Dendritic cell treated with granulocyte-macrophage colony-stimulating factor and Interleukin-4, amounts not matched to agents 40 ng/mL and 50 ng/mL, for 4 days (primary cell): Measurements from ENCODE around the gene USP38.
A peak's percentile ranks its signal among the peaks of the same experiment; 100 is the strongest.

Source experiments
- H3K27ac Mint-ChIP-seq: one replicate; pipeline ENCODE4 v1.8.0; 2022; ENCODE audit warnings: mild to moderate bottlenecking, mixed read lengths
- H3K27me3 Mint-ChIP-seq: one replicate; pipeline ENCODE4 v1.8.0; 2022; ENCODE audit warnings: mild to moderate bottlenecking, mixed read lengths
- H3K36me3 Mint-ChIP-seq: one replicate; pipeline ENCODE4 v1.8.0; 2022; ENCODE audit warnings: low read depth, mixed read lengths
- H3K4me1 Mint-ChIP-seq: one replicate; pipeline ENCODE4 v1.8.0; 2022; ENCODE audit warnings: low read depth, mixed read lengths
- H3K4me3 Mint-ChIP-seq: one replicate; pipeline ENCODE4 v1.8.0; 2022; ENCODE audit warnings: mild to moderate bottlenecking, moderate library complexity, mixed read lengths
- H3K9me3 Mint-ChIP-seq: one replicate; pipeline ENCODE4 v1.8.0; 2022; ENCODE audit warnings: mixed read lengths
- intact Hi-C: fragments of 100-400 bp; cut with micrococcal nuclease; formaldehyde crosslinking; loops from one replicate; pipeline ENCODE4 v1.15.0; 2022

The USP38 gene

DNA sequence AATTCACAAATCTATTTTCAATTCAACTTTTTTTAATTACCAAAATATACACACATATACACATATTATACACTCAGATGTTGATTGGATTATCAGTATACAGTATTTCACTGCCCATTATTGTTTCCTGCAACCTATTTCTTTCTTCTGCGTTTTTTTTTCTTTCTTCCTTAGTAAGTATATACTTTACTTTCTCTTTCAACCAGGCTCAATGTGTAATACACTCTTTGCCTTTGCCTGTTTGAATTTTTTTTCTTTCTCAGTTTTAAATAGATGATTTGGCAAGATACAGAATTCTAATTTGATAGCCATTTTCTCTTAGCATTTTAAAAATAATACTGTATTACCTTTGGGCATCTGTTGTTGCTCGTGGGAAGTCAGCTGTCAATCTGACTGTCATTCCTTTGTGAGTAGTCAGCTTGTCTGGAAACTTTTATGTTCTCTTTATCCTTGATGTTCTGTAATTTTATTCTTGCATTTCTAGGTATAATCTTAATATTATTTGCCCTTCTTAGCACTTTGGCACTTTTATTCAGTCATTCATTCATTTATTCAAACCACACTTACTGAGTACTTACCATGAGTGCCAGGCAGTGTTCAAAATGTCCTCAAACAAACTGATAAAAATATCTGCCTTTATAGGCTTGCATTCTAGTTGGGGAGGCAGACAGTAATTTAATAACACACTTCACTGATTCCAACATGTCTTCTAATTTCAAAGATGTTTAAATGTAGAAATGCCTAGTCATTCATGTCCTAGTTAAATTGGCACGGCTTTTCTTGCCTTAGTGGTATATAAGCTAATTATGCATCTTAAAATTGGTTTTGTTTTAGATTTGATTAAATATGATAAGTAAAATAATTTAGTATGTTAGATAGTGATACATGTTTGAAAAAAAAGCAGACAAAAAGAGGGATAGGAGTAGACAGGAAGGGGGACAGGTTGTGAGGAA lies 3.7 kb downstream of the USP38 start:
- Mint-ChIP-seq H3K27ac (no peak overlapping the region), H3K9me3 (no peaks in the 10 kb centered on the region), H3K4me3 (peak overlapping the region; percentile 48), H3K4me1 (peaks cover 55% of the 10 kb centered on the region), H3K27me3 (no peaks in the 10 kb centered on the region), H3K36me3 (peaks cover 73% of the 10 kb centered on the region)
- intact Hi-C loops, result loop anchor here (10.0 kb wide), 3 partner anchors 224 to 1964 kb away; partner anchors contain the start of gene ZNF330

DNA sequence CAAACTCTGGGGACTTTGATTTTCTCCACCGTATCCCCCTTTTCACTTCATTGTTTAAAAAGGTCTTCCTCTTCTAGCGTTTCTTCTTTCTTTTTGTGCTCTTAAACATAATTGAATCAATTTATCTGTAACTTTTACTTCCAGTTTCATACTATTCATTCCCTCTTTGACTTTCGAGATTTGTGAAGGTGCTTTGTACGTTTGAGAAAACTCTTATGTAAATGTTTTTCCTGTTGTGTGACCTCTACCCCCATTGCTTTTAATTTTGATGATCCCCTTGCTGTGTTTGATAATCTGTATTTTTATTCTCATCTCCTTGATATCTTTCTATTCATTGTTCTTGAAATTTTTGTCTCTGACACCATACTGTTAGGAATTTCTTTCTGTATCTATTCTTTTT lies 4.8 kb downstream of the USP38 start:
- Mint-ChIP-seq H3K27ac (peak overlapping the region; percentile 23), H3K4me3 (peak overlapping the region; percentile 17), H3K36me3 (peaks cover 80% of the 10 kb centered on the region), H3K9me3 (no peaks in the 10 kb centered on the region), H3K4me1 (peaks cover 50% of the 10 kb centered on the region), H3K27me3 (no peaks in the 10 kb centered on the region)
- intact Hi-C loops, result loop anchor here (10.0 kb wide), 3 partner anchors 225 to 1965 kb away; partner anchors contain the start of gene ZNF330

DNA sequence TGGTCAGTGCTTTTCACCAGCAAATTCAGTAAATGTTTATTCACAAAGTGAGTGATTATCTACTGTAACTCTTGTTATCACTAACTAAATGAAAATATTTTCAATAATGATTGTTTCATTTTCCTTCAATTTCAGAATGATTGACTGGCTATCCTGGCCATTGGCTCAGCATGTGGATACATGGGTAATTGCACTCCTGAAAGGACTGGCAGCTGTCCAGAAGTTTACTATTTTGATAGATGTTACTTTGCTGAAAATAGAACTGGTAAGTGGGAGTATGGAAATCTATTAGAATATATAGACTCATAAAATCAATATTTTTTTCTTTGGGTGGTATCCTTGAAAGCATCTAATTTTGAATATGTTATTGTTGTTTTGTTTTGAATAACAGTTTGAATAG lies 10.9 kb downstream of the USP38 start:
- intact Hi-C loops, result no loop called here
- H3K27ac Mint-ChIP-seq, result no peak overlapping the region
- H3K27me3 Mint-ChIP-seq, result no peaks in the 10 kb centered on the region
- H3K4me3 Mint-ChIP-seq, result no peak overlapping the region
- no peaks in the 10 kb centered on the region for H3K9me3 Mint-ChIP-seq
- peaks cover 88% of the 10 kb centered on the region for H3K36me3 Mint-ChIP-seq
- H3K4me1 Mint-ChIP-seq, result peaks cover 8% of the 10 kb centered on the region

DNA sequence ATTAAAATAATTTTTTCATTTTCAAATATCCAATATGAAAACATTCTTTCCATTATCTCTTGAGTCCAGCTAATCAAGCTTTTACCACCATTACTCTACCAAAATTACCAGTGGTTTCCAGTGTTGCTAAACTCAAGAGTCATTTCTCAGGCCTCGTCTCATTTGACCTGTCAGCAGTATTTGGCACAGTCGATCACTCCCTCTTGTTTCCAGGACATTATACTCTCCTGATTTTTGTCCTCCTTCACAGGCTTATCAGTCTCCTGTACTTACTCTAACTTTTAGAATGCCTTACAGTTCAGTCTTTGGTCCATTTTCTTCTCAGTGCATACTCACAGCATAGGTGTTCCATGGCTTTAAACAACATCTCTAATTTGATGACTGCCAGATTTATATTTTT lies 11.6 kb downstream of the USP38 start:
- intact Hi-C loops, result no loop called here
- H3K4me3 Mint-ChIP-seq, result no peak overlapping the region
- peaks cover 88% of the 10 kb centered on the region for H3K36me3 Mint-ChIP-seq
- H3K4me1 Mint-ChIP-seq, result peaks cover 5% of the 10 kb centered on the region
- H3K27ac Mint-ChIP-seq, result no peak overlapping the region
- H3K27me3 Mint-ChIP-seq, result no peaks in the 10 kb centered on the region
- no peaks in the 10 kb centered on the region for H3K9me3 Mint-ChIP-seq

DNA sequence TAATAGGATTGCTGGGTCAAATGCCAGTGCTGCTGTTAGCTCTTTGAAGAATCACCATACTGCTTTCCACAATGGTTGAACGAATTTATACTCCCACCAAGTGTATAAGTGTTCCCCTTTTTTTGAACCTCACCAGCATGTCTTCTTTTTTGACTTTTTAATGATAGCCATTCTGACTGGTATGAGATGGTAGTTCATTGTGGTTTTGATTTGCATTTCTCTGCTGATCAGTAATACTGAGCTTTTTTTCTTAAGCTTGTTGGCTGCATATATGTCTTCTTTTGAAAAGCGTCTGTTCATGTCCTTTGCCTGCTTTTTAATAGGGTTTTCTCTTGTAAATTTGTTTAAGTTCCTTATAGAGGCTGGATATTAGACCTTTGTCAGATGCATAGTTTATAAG lies 14.8 kb downstream of the USP38 start:
- no peak overlapping the region for H3K4me3 Mint-ChIP-seq
- H3K9me3 Mint-ChIP-seq, result no peaks in the 10 kb centered on the region
- H3K27ac Mint-ChIP-seq, result no peak overlapping the region
- H3K27me3 Mint-ChIP-seq, result no peaks in the 10 kb centered on the region
- intact Hi-C loops, result no loop called here
- no peaks in the 10 kb centered on the region for H3K4me1 Mint-ChIP-seq
- peaks cover 75% of the 10 kb centered on the region for H3K36me3 Mint-ChIP-seq

DNA sequence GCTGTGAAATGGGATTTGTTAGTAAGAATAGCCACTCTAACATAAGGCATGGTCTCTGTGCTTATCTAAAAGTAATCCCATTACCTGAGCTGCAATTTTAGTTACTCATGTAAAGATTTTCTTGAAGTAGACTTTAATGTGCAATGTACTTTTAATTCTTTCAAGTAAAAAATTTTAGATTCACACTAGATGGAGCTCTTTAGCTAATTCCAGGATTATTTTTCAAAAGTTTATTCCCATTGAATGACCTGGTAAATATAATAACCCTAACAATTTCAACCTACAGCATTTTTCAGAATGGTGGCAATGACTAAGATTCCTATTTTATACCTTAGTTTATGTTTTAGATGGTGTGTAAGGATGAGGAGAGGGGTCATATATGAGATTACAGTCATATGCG lies 18.1 kb downstream of the USP38 start:
- H3K9me3 Mint-ChIP-seq, result no peaks in the 10 kb centered on the region
- H3K4me1 Mint-ChIP-seq, result no peaks in the 10 kb centered on the region
- H3K27ac Mint-ChIP-seq, result no peak overlapping the region
- H3K4me3 Mint-ChIP-seq, result no peak overlapping the region
- H3K27me3 Mint-ChIP-seq, result no peaks in the 10 kb centered on the region
- intact Hi-C loops, result loop anchor here (2.0 kb wide), 1 partner anchor 280 kb away; no protein-coding TSS in a partner anchor
- peaks cover 76% of the 10 kb centered on the region for H3K36me3 Mint-ChIP-seq

DNA sequence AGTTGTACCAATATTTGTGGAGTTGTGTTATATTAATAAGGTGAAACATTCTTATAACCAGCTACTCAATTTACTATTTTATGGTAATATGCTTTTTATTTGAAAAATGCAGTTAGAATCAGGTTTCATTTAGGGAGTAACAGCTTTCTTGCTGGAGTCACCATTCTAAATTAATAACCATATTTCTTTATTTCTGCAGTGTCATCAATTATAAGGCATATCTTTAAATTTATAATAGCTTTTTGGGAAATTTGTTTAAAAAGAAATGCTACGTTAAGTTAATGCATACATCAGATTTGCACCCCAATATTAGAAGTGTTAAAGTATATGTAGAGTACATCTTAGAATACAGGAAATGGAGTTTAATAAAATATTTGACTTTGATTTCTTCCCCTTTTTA lies 18.9 kb downstream of the USP38 start:
- H3K27me3 Mint-ChIP-seq, result no peaks in the 10 kb centered on the region
- H3K4me1 Mint-ChIP-seq, result no peaks in the 10 kb centered on the region
- no peak overlapping the region for H3K27ac Mint-ChIP-seq
- intact Hi-C loops, result loop anchor here (2.0 kb wide), 1 partner anchor 279 kb away; no protein-coding TSS in a partner anchor
- peaks cover 69% of the 10 kb centered on the region for H3K36me3 Mint-ChIP-seq
- no peak overlapping the region for H3K4me3 Mint-ChIP-seq
- no peaks in the 10 kb centered on the region for H3K9me3 Mint-ChIP-seq

DNA sequence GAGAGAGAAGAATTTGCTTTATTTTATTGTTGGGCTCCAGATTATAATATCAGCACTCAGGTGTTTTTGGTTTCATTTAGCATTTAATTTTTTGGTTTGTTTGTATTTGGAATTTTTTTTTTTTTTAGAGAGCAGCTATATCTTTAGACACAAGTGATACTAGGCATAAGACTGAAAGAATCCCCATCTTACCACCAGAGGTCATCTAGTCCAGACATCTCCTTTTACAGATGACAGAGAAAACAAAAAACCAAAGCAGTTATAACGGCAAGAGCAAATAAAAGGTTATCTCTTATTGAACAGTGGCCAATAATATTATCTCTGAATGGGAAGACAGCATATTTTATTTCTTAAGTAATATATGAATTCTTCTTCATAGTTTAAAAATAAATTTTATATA lies 22.8 kb downstream of the USP38 start:
- H3K9me3 Mint-ChIP-seq, result no peaks in the 10 kb centered on the region
- no peak overlapping the region for H3K27ac Mint-ChIP-seq
- H3K4me3 Mint-ChIP-seq, result no peak overlapping the region
- H3K4me1 Mint-ChIP-seq, result no peaks in the 10 kb centered on the region
- H3K36me3 Mint-ChIP-seq, result peaks cover 54% of the 10 kb centered on the region
- intact Hi-C loops, result loop anchor here (5.0 kb wide), 1 partner anchor 130 kb away; the partner anchor contains the start of gene GAB1
- no peaks in the 10 kb centered on the region for H3K27me3 Mint-ChIP-seq

DNA sequence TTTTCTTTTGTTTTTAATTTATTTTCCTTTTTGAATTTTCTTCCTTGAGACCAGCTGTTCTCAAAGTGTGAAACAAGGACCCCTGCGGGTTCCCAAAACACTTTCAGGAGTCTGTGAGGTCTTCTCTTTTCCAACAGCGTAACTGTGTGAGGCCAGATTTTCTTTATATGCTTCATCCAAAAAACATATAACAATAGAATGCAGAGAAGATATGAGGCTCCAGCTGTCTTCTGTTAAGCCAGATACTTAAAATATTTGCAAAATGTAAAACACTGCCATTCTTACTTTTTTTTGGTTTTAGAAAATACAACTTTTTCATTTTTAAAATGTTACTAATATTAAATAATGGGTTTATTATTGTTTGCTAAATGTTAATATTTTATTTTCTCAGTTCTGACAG lies 27.8 kb downstream of the USP38 start:
- Mint-ChIP-seq H3K9me3 (no peaks in the 10 kb centered on the region), H3K27ac (no peak overlapping the region), H3K27me3 (no peaks in the 10 kb centered on the region), H3K4me3 (no peak overlapping the region), H3K4me1 (no peaks in the 10 kb centered on the region), H3K36me3 (peaks cover 48% of the 10 kb centered on the region)
- intact Hi-C loops, result loop anchor here (5.0 kb wide), 1 partner anchor 325 kb away; no protein-coding TSS in a partner anchor

DNA sequence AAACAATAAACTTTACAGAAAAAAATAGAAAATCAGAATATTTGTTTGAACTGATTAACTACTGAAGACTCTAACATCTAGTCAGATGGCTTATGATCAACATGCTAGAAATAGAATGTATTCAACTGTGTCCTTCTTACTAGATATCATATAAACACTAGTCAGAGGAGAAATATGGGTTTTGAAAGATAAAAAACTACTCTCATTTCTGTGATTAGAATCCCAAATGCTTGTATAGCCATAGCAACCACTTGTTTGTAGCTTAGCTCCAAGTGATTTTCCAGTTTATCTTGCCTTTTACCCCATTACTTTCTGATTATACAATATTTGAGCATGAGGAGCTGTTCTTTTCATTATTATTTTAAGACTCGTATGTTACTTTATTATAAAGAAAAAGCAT lies 31.2 kb downstream of the USP38 start:
- Mint-ChIP-seq H3K27me3 (no peaks in the 10 kb centered on the region), H3K4me1 (no peaks in the 10 kb centered on the region), H3K27ac (no peak overlapping the region), H3K4me3 (no peak overlapping the region), H3K36me3 (peaks cover 33% of the 10 kb centered on the region), H3K9me3 (no peaks in the 10 kb centered on the region)
- intact Hi-C loops, result no loop called here

DNA sequence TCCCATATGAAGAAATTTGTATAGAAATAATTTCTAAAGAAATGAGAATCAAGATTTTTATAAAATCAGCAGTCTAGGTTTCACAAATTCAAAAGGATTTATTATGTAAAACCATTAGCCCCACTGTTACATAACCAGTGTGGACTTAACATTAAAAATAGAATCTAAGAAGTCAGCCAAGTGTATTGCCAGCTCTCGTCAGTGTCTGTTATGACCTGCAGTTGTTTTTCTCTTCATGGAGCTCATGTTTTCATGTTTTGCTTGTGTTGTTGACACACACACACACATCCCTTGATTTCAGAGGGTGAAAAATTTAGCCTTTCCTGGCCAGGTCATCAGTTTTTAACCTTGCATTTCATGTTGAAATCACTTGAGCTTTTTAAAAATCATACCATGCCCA lies 39.5 kb downstream of the USP38 start:
- Mint-ChIP-seq H3K27me3 (no peaks in the 10 kb centered on the region), H3K36me3 (peaks cover 33% of the 10 kb centered on the region), H3K27ac (no peak overlapping the region), H3K4me1 (no peaks in the 10 kb centered on the region), H3K4me3 (no peak overlapping the region), H3K9me3 (no peaks in the 10 kb centered on the region)
- intact Hi-C loops, result no loop called here

DNA sequence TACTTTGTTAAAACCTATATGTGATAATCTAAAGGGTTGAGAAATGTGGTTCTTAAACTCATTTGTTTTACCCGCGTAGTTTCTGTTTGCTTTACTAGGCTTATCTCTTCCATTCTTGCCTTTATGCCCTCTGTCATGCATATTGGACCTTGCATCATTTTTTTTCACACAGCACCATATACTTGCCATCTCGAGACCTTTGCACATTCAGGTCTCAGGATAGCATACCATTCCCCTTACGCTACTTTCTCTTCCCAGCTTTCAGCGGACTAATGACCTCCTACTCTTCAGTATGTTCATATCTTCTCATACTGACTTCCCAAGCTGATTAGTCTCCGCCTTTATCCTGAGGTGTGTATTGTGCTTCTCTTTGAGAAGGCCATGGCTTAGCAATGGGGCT lies 40.5 kb downstream of the USP38 start:
- no peak overlapping the region for H3K4me3 Mint-ChIP-seq
- H3K4me1 Mint-ChIP-seq, result no peaks in the 10 kb centered on the region
- H3K27ac Mint-ChIP-seq, result no peak overlapping the region
- peaks cover 33% of the 10 kb centered on the region for H3K36me3 Mint-ChIP-seq
- H3K27me3 Mint-ChIP-seq, result no peaks in the 10 kb centered on the region
- intact Hi-C loops, result no loop called here
- no peaks in the 10 kb centered on the region for H3K9me3 Mint-ChIP-seq

DNA sequence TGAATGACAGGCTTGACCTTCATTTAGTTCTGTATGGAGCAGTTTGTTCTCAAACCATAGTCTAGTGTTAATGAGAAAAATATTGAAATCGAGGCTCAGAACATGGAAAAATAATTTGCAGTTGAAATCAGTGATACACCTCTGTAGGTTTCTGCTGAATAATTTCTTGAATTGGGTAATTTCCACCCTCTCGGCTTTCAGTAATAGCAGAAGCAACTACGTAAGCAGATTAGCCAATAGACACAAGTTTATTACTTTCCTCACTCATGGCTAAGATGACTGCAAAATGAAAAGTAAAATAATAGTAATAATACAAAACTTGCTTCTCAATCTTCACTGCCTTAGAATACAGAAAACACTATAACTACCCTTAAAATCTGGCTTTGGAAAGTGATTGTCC lies 46.0 kb downstream of the USP38 start:
- Mint-ChIP-seq H3K27ac (no peak overlapping the region), H3K4me3 (no peak overlapping the region), H3K27me3 (no peaks in the 10 kb centered on the region), H3K36me3 (peaks cover 11% of the 10 kb centered on the region), H3K4me1 (no peaks in the 10 kb centered on the region), H3K9me3 (no peaks in the 10 kb centered on the region)
- intact Hi-C loops, result no loop called here

DNA sequence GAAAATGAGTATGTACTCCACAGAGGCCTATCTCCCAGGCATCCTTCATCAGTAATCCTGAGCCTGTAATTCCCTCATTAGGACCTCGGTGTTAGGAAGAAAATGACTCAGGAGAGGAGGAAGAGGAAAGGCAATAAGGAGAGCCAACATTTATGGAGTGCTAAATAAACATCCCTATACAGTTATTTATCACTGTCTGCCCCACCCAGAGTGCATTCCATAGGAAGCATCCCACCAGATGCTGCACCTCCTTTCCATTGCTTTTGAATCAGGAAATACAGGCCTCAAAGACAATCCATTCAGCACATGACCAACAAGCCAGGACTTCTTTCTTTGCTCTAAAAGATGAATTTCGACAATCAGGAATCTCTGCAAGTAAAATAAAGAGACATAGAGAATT lies 47.6 kb downstream of the USP38 start:
- intact Hi-C loops, result no loop called here
- H3K36me3 Mint-ChIP-seq, result no peaks in the 10 kb centered on the region
- no peak overlapping the region for H3K27ac Mint-ChIP-seq
- H3K4me1 Mint-ChIP-seq, result no peaks in the 10 kb centered on the region
- no peak overlapping the region for H3K4me3 Mint-ChIP-seq
- no peaks in the 10 kb centered on the region for H3K27me3 Mint-ChIP-seq
- H3K9me3 Mint-ChIP-seq, result no peaks in the 10 kb centered on the region
